HG03558 (cell line): ENCODE data around the gene CDC42BPA.
"Not testable (repeated sequence)": the region's sequence is repeated elsewhere in the genome, so short reads cannot be mapped to it uniquely, and the experiment has no call there.

Experiments
- ATAC-seq: cut with Tn5 transposase; IDR thresholded peaks from one replicate; pipeline ENCODE4 v1.9.1; 2021; ENCODE audit warnings: moderate number of reproducible peaks; ENCODE audit not compliant: unreplicated experiment; ENCODE audit errors: extremely low read depth

CDC42BPA gene

GRCh38 chr1:227016990-227017389 is 301.3 kb downstream of the CDC42BPA start:
- no peak for ATAC-seq

GRCh38 chr1:227010645-227011044 is 307.6 kb downstream of the CDC42BPA start:
- ATAC-seq: no peak

- ATAC-seq: no peak
Observed at GRCh38 chr1:227009937-227010336, 308.4 kb downstream of the CDC42BPA start.

- ATAC-seq: peak; percentile 49
Observed at GRCh38 chr1:227006226-227006796, 312.0 kb downstream of the CDC42BPA start.

GRCh38 chr1:227004796-227005195 is 313.5 kb downstream of the CDC42BPA start:
- ATAC-seq: no peak

GRCh38 chr1:227003165-227003564 is 315.1 kb downstream of the CDC42BPA start:
- ATAC-seq: no peak

GRCh38 chr1:227002531-227003049 is 315.7 kb downstream of the CDC42BPA start:
- no peak for ATAC-seq

GRCh38 chr1:226999579-226999978 is 318.7 kb downstream of the CDC42BPA start:
- ATAC-seq: not testable (repeated sequence)

GRCh38 chr1:226995365-226996332 is 322.6 kb downstream of the CDC42BPA start:
- ATAC-seq: peak; percentile 97

- no peak for ATAC-seq
Observed at GRCh38 chr1:226994586-226995364, 323.5 kb downstream of the CDC42BPA start.

GRCh38 chr1:226993814-226994585 is 324.3 kb downstream of the CDC42BPA start:
- ATAC-seq: no peak

GRCh38 chr1:226991920-226992319 is 326.4 kb downstream of the CDC42BPA start:
- no peak for ATAC-seq

- no peak for ATAC-seq
Observed at GRCh38 chr1:226990133-226990716, 328.1 kb downstream of the CDC42BPA start.

GRCh38 chr1:226989085-226989920 is 329.0 kb downstream of the CDC42BPA start:
- no peak for ATAC-seq

- ATAC-seq: no peak
Observed at GRCh38 chr1:226988334-226988666, 330.0 kb downstream of the CDC42BPA start.

GRCh38 chr1:226987623-226988333 is 330.5 kb downstream of the CDC42BPA start:
- no peak for ATAC-seq

GRCh38 chr1:226987179-226987536 is 331.1 kb downstream of the CDC42BPA start:
- no peak for ATAC-seq

- no peak for ATAC-seq
Observed at GRCh38 chr1:226986496-226987178, 331.7 kb downstream of the CDC42BPA start.
